K562 (cell line): Measurements from ENCODE around the gene FOLR2. TPM values are rescaled to one million over a fixed set of nuclear protein-coding genes. Genes with fewer than 3 reads are reported as not detected.
A peak's percentile ranks its signal among the peaks of the same experiment; 100 is the strongest.

Experiments used
- FOSL1 ChIP-seq: fragments of 200-800 bp; sonication (Bioruptor generic); conservative IDR thresholded peaks from 2 replicates; pipeline ENCODE4 v1.6.1; 2016; ENCODE audit warnings: missing genetic modification characterization, missing compliant biosample characterization
- HMGN3 ChIP-seq: IDR thresholded peaks from 2 replicates; pipeline ENCODE4 v1.6.1; 2011; ENCODE audit warnings: borderline replicate concordance, low read depth, mild to moderate bottlenecking, mixed read lengths, low read length; ENCODE audit not compliant: insufficient read length; ENCODE audit errors: extremely low read depth
- HNRNPUL1 ChIP-seq: fragments of 200-400 bp; formaldehyde crosslinking; IDR thresholded peaks from 2 replicates; pipeline ENCODE4 v1.6.1; 2017; ENCODE audit warnings: low read length
- KLF16 ChIP-seq: IDR thresholded peaks from 2 replicates; pipeline ENCODE4 v1.6.1; 2016; ENCODE audit warnings: antibody characterized with exemption
- MAFK ChIP-seq: IDR thresholded peaks from 2 replicates; pipeline ENCODE4 v1.6.1; 2011; ENCODE audit warnings: low read length, improper control_type of control experiment
- MLX ChIP-seq, 2 experiments: fragments of 450-650 bp in 1 of 2; sonication (generic) in 1 of 2; formaldehyde crosslinking; conservative IDR thresholded peaks; 2 replicates each; pipeline versions ENCODE4 v1.4.0 to v1.8.1; 2020 to 2022; ENCODE audit warnings: mild to moderate bottlenecking in 1 of 2, missing genetic modification reagents in 1 of 2
- MNT ChIP-seq, 2 experiments: fragments of 450-650 bp; conservative IDR thresholded peaks; 2 replicates each; pipeline ENCODE4 v1.6.1; 2017; ENCODE audit warnings: mild to moderate bottlenecking in 2 of 2, moderate library complexity in 2 of 2
- NFYB ChIP-seq: IDR thresholded peaks from 2 replicates; pipeline ENCODE4 v1.6.1; 2011; ENCODE audit warnings: mild to moderate bottlenecking, moderate library complexity; ENCODE audit not compliant: insufficient read length; ENCODE audit errors: extremely low read depth
- NR4A1 ChIP-seq, 2 experiments: fragments of 250-450 bp in 1 of 2; fragments of 450-650 bp in 1 of 2; sonication (Bioruptor Pico) in 1 of 2; IDR thresholded peaks; 2 replicates each; pipeline versions ENCODE4 v1.4.0 to v1.6.1; 2016 to 2020; ENCODE audit warnings: mild to moderate bottlenecking in 2 of 2, missing compliant biosample characterization in 1 of 2, missing genetic modification characterization in 1 of 2, moderate library complexity in 1 of 2
- PHF8 ChIP-seq: fragments of 200-600 bp; sonication (generic); IDR thresholded peaks from 2 replicates; pipeline ENCODE4 v1.6.1; 2012; ENCODE audit warnings: mixed run types, mild to moderate bottlenecking, inconsistent platforms, low read length, moderate library complexity, borderline replicate concordance
- POLR2G ChIP-seq: fragments of 200-400 bp; formaldehyde crosslinking; IDR thresholded peaks from 2 replicates; pipeline ENCODE4 v1.6.1; 2017; ENCODE audit warnings: low read depth, mild to moderate bottlenecking, antibody characterized with exemption, low read length, moderate library complexity
- PRPF4 ChIP-seq: fragments of 200-400 bp; formaldehyde crosslinking; IDR thresholded peaks from one replicate; pipeline ENCODE4 v1.6.1; 2017; ENCODE audit warnings: low read length, low read depth, mild to moderate bottlenecking; ENCODE audit not compliant: insufficient read depth, poor library complexity, severe bottlenecking
- RBM22 ChIP-seq: fragments of 200-400 bp; formaldehyde crosslinking; IDR thresholded peaks from 2 replicates; pipeline ENCODE4 v1.6.1; 2018; ENCODE audit warnings: low read length, low read depth; ENCODE audit not compliant: poor library complexity, severe bottlenecking
- SIN3B ChIP-seq: fragments of 450-650 bp; IDR thresholded peaks from 2 replicates; pipeline ENCODE4 v1.6.1; 2017; ENCODE audit warnings: low read depth, mild to moderate bottlenecking, moderate library complexity
- SP1 ChIP-seq: sonication (generic); formaldehyde crosslinking; IDR thresholded peaks from 2 replicates; pipeline ENCODE4 v1.8.1; 2022; ENCODE audit warnings: mild to moderate bottlenecking, missing genetic modification reagents
- TRIM24 ChIP-seq, 2 experiments: fragments of 450-650 bp; IDR thresholded peaks; 2 replicates each; pipeline ENCODE4 v1.6.1; 2016
- ZNF316 ChIP-seq: fragments of 450-650 bp; IDR thresholded peaks from 2 replicates; pipeline ENCODE4 v1.6.1; 2016
- ZNF347 ChIP-seq: fragments of 450-650 bp; formaldehyde crosslinking; IDR thresholded peaks from 2 replicates; pipeline ENCODE4 v1.4.0; 2020; ENCODE audit warnings: low read depth, mild to moderate bottlenecking, moderate library complexity
- ZNF695 ChIP-seq: fragments of 450-650 bp; formaldehyde crosslinking; IDR thresholded peaks from 2 replicates; pipeline ENCODE4 v1.4.0; 2020; ENCODE audit warnings: mild to moderate bottlenecking, moderate library complexity
- ZNF699 ChIP-seq: fragments of 250-450 bp; sonication (Bioruptor Pico); IDR thresholded peaks from 2 replicates; pipeline ENCODE4 v1.8.0; 2021; ENCODE audit warnings: mild to moderate bottlenecking, moderate library complexity; ENCODE audit not compliant: insufficient replicate concordance
- ZNF740 ChIP-seq, 3 experiments: fragments of 200-800 bp in 1 of 3; sonication (Bioruptor generic) in 1 of 3; sonication (generic) in 1 of 3; formaldehyde crosslinking in 1 of 3; IDR thresholded peaks; 2 replicates each; pipeline versions ENCODE4 v1.6.1 to v1.8.0; 2016 to 2022; ENCODE audit warnings: mild to moderate bottlenecking in 2 of 3, missing compliant biosample characterization in 2 of 3, missing genetic modification characterization in 2 of 3, missing genetic modification reagents in 1 of 3
- polyA plus RNA-seq, 8 experiments: library from polyadenylated mRNA; depleted of rRNA in 4 of 8; stranded (reverse) in 5 of 8; unstranded in 3 of 8; fragments of >200 nt; fragmentation: Nextera tagmentation in 2 of 8; fragmentation: Illumina TruSeq in 1 of 8; extraction: Ambion mirVana in 2 of 8; extraction: Trizol in 1 of 8; gene quantifications; 2 replicates each; pipeline versions ENCODE4 v1.2.1 to v1.2.3, GENCODE V29; 2011 to 2014; ENCODE audit warnings: inconsistent platforms in 1 of 8, missing spikeins in 1 of 8
- total RNA-seq, 7 experiments: library from RNA; depleted of rRNA in 6 of 7; stranded (reverse); fragments of >200 nt in 6 of 7; fragmentation: Illumina TruSeq in 2 of 7; extraction: Trizol in 2 of 7; gene quantifications; 2 replicates each; pipeline versions ENCODE4 v1.2.1 to v1.2.3, GENCODE V29; 2011 to 2021; ENCODE audit warnings: low replicate concordance in 1 of 7

Gene FOLR2
- total and polyA plus RNA-seq, 9 of the 15 experiments (the other 6 are each of a cell fraction or from before 2014, with no cell fraction given), result 0.27 TPM; not detected in 8

- no peak for TF ChIP-seq ZNF699 (CRISPR knock-in tag)
- TF ChIP-seq ZNF695 (CRISPR knock-in tag), result no peak
- TF ChIP-seq NR4A1 (CRISPR knock-in tag; IDR thresholded peaks at IDR 0.05), result no peak
- no peak for TF ChIP-seq NR4A1 (tag; IDR thresholded peaks at IDR 0.05)
- TF ChIP-seq MLX (CRISPR knock-in tag; conservative IDR thresholded peaks at IDR 0.05), result no peak
- no peak for TF ChIP-seq MAFK
- TF ChIP-seq POLR2G, result peak; percentile 90
- TF ChIP-seq KLF16, result no peak
- TF ChIP-seq PRPF4, result peak; percentile 31
- peak; percentile 26 for TF ChIP-seq SP1 (CRISPR knock-in tag)
- TF ChIP-seq PHF8, result peak; percentile 77
- peak; percentile 48 for TF ChIP-seq HMGN3
- TF ChIP-seq RBM22, result peak; percentile 12
- 0 out of 2 replicates have a peak, but pooled peaks have one; percentile 1 for TF ChIP-seq ZNF316
- peak; percentile 92 for TF ChIP-seq ZNF740 (CRISPR knock-in tag; IDR thresholded peaks at IDR 0.05)
- peak in 1 of 2 experiments; percentile 91; a peak in 2 of 4 replicates for TF ChIP-seq ZNF740 (tag; IDR thresholded peaks at IDR 0.05)
- 0 out of 2 replicates have a peak, but pooled peaks have one; percentile 10 for TF ChIP-seq SIN3B
- no peak for TF ChIP-seq NFYB
- TF ChIP-seq MNT (conservative IDR thresholded peaks at IDR 0.05), result peak; percentile 3 to 56; a peak in 2 of 4 replicates
- 0 out of 4 replicates have a peak, but pooled peaks of 1 of the 2 experiments have one; percentile 3 for TF ChIP-seq TRIM24 (IDR thresholded peaks at IDR 0.05)
- no peak for TF ChIP-seq HNRNPUL1
- TF ChIP-seq ZNF347 (CRISPR knock-in tag), result no peak
- TF ChIP-seq FOSL1 (tag), result 0 out of 2 replicates have a peak, but pooled peaks have one; percentile 0
Measured at GRCh38 chr11:72223615-72224563, 7.3 kb downstream of the FOLR2 start (continued).
